Sigmoid colon (tissue), 4 donors: Measurements from ENCODE around the gene GRID2.

Experiments used
- EP300 ChIP-seq, 4 donors: sonication (generic); formaldehyde crosslinking; IDR thresholded peaks; one replicate each; pipeline ENCODE4 v1.6.1; 2017; ENCODE audit warnings: antibody characterized with exemption in 4 of 4
- POLR2AphosphoS5 ChIP-seq, 4 donors: sonication (generic); formaldehyde crosslinking; IDR thresholded peaks; one replicate each; pipeline ENCODE4 v1.6.1; 2017; ENCODE audit warnings: antibody characterized with exemption in 4 of 4
- TF ChIP-seq, protein P1 (sequence below), 4 experiments: fragments of 450-650 bp in 3 of 4; fragments of 200-600 bp in 1 of 4; IDR thresholded peaks; one replicate each; pipeline ENCODE4 v1.5.1; 2016 to 2019; ENCODE audit warnings: antibody characterized with exemption in 4 of 4, mild to moderate bottlenecking in 3 of 4, moderate library complexity in 2 of 4

DNA sequence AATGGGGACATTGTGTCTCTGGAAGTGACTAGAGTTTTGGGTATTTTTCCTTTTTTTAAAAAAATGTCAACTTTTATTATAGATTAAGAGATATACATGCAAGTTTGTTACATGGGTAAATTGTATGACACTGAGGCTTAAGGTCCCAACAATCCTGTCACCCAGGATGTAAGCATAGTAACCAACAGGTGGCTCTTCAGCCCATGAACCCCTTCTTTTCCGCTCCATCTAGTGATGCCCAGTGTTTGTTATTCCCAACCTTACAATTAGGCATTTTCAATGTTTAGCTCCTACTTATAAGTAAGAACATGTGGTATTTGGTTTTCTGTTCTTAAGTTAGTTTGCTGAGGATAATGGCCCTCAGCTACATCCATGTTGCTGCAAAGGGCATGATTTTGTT is 102.7 kb downstream of the GRID2 start:
- TF ChIP-seq, protein P1, sequence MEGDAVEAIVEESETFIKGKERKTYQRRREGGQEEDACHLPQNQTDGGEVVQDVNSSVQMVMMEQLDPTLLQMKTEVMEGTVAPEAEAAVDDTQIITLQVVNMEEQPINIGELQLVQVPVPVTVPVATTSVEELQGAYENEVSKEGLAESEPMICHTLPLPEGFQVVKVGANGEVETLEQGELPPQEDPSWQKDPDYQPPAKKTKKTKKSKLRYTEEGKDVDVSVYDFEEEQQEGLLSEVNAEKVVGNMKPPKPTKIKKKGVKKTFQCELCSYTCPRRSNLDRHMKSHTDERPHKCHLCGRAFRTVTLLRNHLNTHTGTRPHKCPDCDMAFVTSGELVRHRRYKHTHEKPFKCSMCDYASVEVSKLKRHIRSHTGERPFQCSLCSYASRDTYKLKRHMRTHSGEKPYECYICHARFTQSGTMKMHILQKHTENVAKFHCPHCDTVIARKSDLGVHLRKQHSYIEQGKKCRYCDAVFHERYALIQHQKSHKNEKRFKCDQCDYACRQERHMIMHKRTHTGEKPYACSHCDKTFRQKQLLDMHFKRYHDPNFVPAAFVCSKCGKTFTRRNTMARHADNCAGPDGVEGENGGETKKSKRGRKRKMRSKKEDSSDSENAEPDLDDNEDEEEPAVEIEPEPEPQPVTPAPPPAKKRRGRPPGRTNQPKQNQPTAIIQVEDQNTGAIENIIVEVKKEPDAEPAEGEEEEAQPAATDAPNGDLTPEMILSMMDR (IDR thresholded peaks at IDR 0.05), result no peak
- TF ChIP-seq EP300 (IDR thresholded peaks at IDR 0.05) (no peak), POLR2AphosphoS5 (IDR thresholded peaks at IDR 0.05) (no peak)
